ENCODE results near the gene GNPNAT1. TPM values are rescaled to one million over a fixed set of nuclear protein-coding genes. Genes with fewer than 3 reads are reported as not detected.
"Not testable (repeated sequence)": the region's sequence is repeated elsewhere in the genome, so short reads cannot be mapped to it uniquely, and the experiment has no call there.

Gene GNPNAT1
- total RNA-seq, 4 donors from 2014 or later = 11.1 to 28.9 (median 23.6) TPM

- Histone ChIP-seq H3K4me1 (peaks cover 0 to 32% (median 0%) of the 10 kb centered on the region in 3 donors), H3K36me3 (peaks cover 0 to 44% of the 10 kb centered on the region in 2 donors), H3K27ac (peak overlapping the region; percentile 45 to 95 (median 88)), H3K9me3 (no peaks in the 10 kb centered on the region), H3K4me3 (peak overlapping the region; percentile 56 to 65), H3K27me3 (no peaks in the 10 kb centered on the region)
- 0 to 1% methylated on average over 7 of the region's 11 CpGs for WGBS, 2 donors (ENCODE audit: low coverage in 1 of 2)
- no peak for ATAC-seq
- TF ChIP-seq POLR2AphosphoS5 (IDR thresholded peaks at IDR 0.05) = no peak
- no peak for TF ChIP-seq EP300 (IDR thresholded peaks at IDR 0.05)
- no peak for TF ChIP-seq CTCF (IDR thresholded peaks at IDR 0.05)
- no peak for TF ChIP-seq POLR2A (IDR thresholded peaks at IDR 0.05)
Measured at GRCh38 chr14:52730709-52731111, 60.7 kb downstream of the GNPNAT1 start.

DNA sequence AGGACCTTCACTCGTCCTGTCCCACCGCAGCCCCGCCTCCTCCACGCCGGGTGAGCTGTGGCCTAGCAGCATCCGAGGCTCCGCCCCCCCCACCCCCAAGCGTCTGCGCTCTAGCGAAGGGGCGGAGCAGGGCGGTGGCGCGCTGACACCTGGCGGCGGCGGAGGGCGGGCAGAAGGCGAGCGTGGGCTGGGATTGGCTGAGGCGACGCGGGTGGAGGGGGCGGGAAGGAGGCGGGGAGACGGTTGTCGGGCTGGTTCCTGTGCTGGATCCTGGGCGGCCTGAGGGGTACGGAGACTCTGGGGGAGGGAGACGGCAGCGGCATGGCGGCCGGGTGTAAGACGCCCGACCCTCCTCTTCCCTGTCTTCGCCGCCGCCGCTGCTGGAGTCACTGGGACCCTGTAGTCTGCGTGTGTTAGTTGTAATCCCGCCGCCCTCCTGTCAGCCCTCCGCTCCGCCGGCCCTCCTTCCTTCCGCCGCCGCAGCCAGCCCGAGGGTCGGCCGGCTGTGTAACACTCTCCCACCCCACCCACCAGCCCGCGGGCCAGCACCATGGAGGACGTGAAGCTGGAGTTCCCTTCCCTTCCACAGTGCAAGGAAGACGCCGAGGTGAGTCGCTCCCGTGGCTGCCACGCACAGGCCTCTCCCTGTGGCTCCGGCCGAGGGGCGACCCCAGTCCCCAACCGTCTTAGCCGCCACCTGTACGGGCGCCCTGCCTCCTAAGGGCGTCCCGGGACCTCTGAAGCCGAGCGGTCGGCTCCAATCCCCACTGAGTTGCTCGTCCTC, 61.3 kb downstream of the GNPNAT1 start, which contains the start of gene STYX:
Gene STYX (plus strand): TSS at position 242 of the 784 bp plus-strand sequence. CDS start 309 bp downstream, at position 551.
- TF ChIP-seq EP300 (IDR thresholded peaks at IDR 0.05) (no peak), POLR2A (IDR thresholded peaks at IDR 0.05) (peak; percentile 67 to 71), CTCF (IDR thresholded peaks at IDR 0.05) (peak in 3 of 4 experiments; percentile 26 to 45 (median 44)), POLR2AphosphoS5 (IDR thresholded peaks at IDR 0.05) (peak; percentile 66)
- peak; percentile 99 for ATAC-seq
- peaks cover 0 to 50% of the 10 kb centered on the region in 2 donors for H3K36me3 ChIP-seq

DNA sequence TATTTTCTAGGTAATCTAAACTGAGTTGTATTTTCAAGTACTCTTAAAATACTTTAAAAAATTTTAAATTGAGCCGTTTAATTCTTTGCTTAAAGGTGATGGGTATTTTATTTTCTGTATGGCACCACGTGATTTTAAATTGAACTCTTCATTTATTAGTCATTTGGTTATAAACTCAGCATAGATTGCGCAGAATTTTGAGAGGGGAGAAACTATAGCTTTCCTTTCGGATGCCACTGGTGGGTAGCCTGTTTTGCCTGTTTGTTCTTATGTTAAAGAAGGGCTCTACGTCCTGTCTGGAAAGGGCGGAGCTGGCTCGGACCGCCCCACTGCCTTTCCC, 61.9 kb downstream of the GNPNAT1 start:
- H3K36me3 ChIP-seq = peaks cover 0 to 56% of the 10 kb centered on the region in 2 donors
- peak overlapping the region; percentile 12 to 95 (median 88) for H3K27ac ChIP-seq
- peak overlapping the region; percentile 6 to 65 for H3K4me3 ChIP-seq
- no peak for ATAC-seq
- H3K27me3 ChIP-seq = no peaks in the 10 kb centered on the region
- H3K9me3 ChIP-seq = no peaks in the 10 kb centered on the region
- no peak for TF ChIP-seq POLR2AphosphoS5 (IDR thresholded peaks at IDR 0.05)
- TF ChIP-seq CTCF (IDR thresholded peaks at IDR 0.05) = no peak
- TF ChIP-seq EP300 (IDR thresholded peaks at IDR 0.05) = no peak
- TF ChIP-seq POLR2A (IDR thresholded peaks at IDR 0.05) = no peak
- H3K4me1 ChIP-seq = peaks cover 0 to 29% (median 0%) of the 10 kb centered on the region in 3 donors
- 3 to 13% methylated on average over 4 to 6 of the region's 8 CpGs for WGBS, 2 donors (ENCODE audit: low coverage in 1 of 2)

More for the DNA sequence above, 61.3 kb downstream of the GNPNAT1 start, which contains the start of gene STYX:
- Histone ChIP-seq H3K4me1 (peaks cover 0 to 29% (median 0%) of the 10 kb centered on the region in 3 donors), H3K4me3 (peak within 1 kb of the TSS; percentile 56 to 65), H3K27me3 (no peaks in the 10 kb centered on the region), H3K9me3 (no peaks in the 10 kb centered on the region), H3K27ac (peak within 1 kb of the TSS; percentile 45 to 95 (median 88))
- 0% methylated on average over 1 of the region's 72 CpGs; no CpG with 5 or more reads in 1 of the 2 donors for WGBS, 2 donors (ENCODE audit: low coverage in 1 of 2)

DNA sequence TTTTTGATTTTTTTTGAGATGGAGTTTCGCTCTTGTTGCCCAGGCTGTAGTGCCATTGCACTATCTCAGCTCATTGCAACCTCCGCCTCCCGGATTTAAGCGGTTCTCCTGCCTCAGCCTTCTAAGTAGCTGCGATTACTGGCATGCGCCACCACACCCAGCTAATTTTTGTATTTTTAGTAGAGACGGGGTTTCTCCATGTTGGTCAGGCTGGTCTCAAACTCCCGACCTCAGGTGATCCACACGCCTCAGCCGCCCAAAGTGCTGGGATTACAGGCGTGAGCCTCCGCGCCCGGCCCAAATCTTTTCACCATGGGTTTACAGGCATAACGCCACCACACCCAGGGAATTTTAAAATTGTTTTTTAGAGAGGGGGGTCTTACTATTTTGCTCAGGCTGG, 62.4 kb downstream of the GNPNAT1 start:
- H3K4me3 ChIP-seq, ATAC-seq, H3K9me3 ChIP-seq, H3K27me3 ChIP-seq: not testable (repeated sequence)
- WGBS, 2 donors (ENCODE audit: low coverage in 1 of 2) = 90 to 95% methylated on average over 6 to 10 of the region's 15 CpGs
- H3K36me3 ChIP-seq = peaks cover 2 to 59% of the 10 kb centered on the region in 2 donors
- peaks cover 0 to 29% (median 0%) of the 10 kb centered on the region in 3 donors for H3K4me1 ChIP-seq
- peak overlapping the region in 3 of 4 donors; percentile 12 to 91 (median 85) for H3K27ac ChIP-seq

GRCh38 chr14:52727509-52727908, 63.9 kb downstream of the GNPNAT1 start:
- Histone ChIP-seq H3K36me3 (peaks cover 2 to 68% of the 10 kb centered on the region in 2 donors), H3K4me1 (peaks cover 0 to 24% (median 0%) of the 10 kb centered on the region in 3 donors)
- not testable (repeated sequence) for H3K27ac ChIP-seq, H3K9me3 ChIP-seq, ATAC-seq, H3K27me3 ChIP-seq, H3K4me3 ChIP-seq
- 97 to 100% methylated on average over 2 of the region's 2 CpGs for WGBS, 2 donors (ENCODE audit: low coverage in 1 of 2)

Small RNA genes within 50 kb of the gene (small RNA-seq; reads per million reads assigned to genes)
- 0 reads per million in 4 donors for gene AL139317.2

Other genes starting within 250 kb of the GNPNAT1 start
- 10 to 100 TPM in 3 of 4 donors, 1 to 10 TPM in 1; 7.4 to 18.7 (median 16.0) TPM for gene TXNDC16, start 239.1 kb downstream of the GNPNAT1 start, total RNA-seq
- under 1 TPM; 0.12 to 0.54 (median 0.19) TPM for gene GPR137C, start 238.8 kb downstream of the GNPNAT1 start, total RNA-seq
- gene ERO1A, start 96.0 kb downstream of the GNPNAT1 start, total RNA-seq = 10 to 100 TPM; 41.9 to 55.1 (median 45.3) TPM
- gene PSMC6, start 84.4 kb downstream of the GNPNAT1 start, total RNA-seq = 100 to 1,000 TPM in 1 of 4 donors, 10 to 100 TPM in 3; 63.1 to 103 (median 74.1) TPM
- 10 to 100 TPM; 19.3 to 26.1 (median 22.5) TPM for gene STYX, start 61.4 kb downstream of the GNPNAT1 start, total RNA-seq
- 100 to 1,000 TPM; 364 to 398 (median 388) TPM for gene FERMT2, start 159.4 kb upstream of the GNPNAT1 start, total RNA-seq